ENCODE measurements around the gene SIX3. TPM values are rescaled to one million over a fixed set of nuclear protein-coding genes. Genes with fewer than 3 reads are reported as not detected.

The SIX3 gene
- total RNA-seq, 1 donor from 2014 or later, result 1.2 TPM

DNA sequence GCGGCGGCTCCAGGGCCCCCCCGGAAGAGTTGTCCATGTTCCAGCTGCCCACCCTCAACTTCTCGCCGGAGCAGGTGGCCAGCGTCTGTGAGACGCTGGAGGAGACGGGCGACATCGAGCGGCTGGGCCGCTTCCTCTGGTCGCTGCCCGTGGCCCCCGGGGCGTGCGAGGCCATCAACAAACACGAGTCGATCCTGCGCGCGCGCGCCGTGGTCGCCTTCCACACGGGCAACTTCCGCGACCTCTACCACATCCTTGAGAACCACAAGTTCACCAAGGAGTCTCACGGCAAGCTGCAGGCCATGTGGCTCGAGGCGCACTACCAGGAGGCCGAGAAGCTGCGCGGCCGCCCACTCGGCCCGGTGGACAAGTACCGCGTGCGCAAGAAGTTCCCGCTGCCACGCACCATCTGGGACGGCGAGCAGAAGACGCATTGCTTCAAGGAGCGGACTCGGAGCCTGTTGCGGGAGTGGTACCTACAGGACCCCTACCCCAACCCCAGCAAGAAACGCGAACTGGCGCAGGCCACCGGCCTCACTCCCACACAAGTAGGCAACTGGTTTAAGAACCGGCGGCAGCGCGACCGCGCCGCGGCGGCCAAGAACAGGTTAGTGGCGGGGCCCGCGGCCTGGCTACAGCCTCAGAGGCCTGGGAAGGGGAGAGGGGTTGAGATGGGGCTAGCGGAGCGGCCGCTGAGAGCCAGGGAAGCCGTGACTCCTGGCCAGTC is 965 bp downstream of the SIX3 start:
- FAIRE-seq (no peak), DNase-seq (ENCODE audit: low spot score in 2 of 2) (no peak)

DNA sequence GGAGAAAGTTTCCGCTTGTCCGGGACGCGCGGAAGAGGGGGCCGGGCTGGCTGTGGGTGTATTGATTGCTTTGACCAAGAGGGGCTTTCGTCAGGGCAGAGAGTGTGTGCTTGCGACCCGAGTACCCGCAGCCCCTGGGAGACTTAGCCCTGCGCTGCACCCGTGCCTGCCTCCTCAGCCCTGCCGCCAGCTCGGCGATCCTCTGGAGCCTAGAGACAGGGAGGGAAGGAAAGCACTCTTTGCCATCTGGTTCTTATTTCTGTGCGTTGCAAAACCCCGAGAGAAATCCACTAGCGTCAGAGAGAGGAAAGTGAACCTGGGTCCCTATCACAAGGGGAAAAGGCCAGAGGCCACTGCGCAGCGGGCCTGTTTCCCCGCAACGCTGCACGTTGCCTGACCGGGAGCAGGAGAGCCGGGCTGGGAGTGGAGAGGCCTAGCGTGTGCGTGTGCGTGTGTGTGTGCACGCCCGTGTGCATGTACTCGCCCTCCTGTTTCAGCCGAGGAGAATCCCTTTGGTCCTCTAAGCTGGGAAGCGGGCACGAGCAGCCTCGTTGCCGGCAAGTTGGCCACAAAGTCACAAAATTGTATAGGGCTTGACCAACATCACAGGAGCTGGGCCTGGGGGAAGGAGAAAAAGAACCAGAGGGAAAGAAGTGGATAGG is 1.7 kb downstream of the SIX3 start:
- DNase-seq (ENCODE audit: low spot score in 2 of 2), result no peak
- no peak for FAIRE-seq

DNA sequence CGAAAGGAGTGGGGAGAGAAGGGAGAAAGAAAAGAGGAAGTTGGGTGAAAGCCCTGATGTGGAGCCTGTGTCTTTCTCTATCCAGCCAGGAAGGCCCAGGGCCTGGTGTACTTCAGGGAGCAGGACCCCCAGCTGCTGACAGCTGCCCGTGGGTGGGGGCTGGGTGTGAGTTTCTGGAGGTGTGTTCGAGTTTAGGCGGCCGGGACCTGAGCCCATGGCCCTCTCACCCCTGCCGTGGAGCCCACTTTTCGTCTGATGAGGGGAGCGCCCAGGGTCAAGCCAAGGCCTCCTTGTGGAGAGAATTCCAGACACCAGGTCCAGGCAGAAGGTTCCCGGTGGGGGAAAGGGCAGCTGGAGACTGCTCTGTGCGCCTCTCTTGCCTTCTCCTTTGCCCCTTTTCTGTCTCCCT is 2.2 kb downstream of the SIX3 start:
- no peak for DNase-seq (ENCODE audit: low spot score in 2 of 2)
- no peak for FAIRE-seq

DNA sequence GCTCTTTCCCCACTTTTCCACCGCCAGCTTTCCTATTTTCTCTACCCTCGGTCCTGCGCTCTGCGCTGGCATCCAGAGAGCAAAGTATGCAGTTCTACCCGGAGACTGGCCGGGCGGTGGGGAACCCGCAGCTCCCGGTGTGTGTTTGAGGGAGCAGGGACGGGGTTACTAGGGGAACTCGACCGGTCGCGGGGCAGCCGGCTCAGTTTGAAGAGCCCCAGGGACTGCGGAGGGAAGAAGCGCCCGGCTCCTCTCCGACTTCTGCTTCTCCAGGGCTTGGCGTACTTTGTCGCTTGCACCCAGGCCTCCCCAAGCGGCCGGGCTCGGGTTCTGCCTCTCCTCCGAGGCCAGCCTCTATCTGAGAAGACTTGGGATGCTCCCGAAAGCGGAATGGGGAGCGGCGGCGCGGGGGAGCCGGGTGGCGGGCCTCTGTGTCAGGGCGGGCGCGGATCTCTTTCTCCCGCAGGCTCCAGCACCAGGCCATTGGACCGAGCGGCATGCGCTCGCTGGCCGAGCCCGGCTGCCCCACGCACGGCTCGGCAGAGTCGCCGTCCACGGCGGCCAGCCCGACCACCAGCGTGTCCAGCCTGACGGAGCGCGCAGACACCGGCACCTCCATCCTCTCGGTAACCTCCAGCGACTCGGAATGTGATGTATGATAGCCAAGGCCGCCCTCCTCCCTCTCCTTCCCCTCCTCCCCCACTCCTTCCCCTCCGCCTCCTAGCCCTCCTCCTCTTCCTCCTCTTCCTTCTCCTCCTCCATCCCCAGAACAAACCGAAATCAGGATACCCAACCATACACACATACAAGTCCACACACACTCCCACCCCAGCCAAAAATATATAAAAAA is 2.8 kb downstream of the SIX3 start:
- DNase-seq (ENCODE audit: low spot score in 2 of 2) (no peak), FAIRE-seq (no peak)

DNA sequence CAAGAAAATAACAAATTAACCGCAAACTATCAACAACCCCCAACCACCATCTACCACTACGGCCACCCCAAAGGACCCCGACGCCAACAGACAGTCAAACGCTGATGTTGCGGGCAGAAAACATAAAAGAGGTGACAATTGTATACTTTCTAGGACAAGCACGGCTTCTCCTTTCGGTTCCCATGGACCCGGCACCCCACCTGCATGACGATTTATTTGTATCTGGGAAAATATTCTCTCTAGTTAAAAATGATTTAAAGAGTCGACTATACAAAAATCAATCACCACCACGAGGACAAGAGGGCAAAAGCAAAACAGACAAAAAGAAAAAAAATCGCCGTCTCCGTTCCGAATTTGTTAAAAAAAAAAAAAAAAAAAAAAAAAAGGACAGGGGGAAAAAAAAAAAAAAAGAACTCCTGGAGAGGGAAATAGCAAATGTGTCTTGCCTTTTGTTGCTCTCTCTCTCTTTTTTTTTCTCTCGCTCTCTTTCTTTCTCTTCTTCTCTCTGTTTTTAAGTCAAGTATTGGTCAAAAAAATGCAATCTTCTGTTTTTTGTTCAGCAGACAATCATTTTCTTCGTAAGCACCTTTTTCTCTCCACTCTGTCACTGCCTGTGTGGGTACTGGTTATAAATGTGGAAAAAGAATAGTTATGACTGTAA is 3.6 kb downstream of the SIX3 start:
- DNase-seq (ENCODE audit: low spot score in 2 of 2) (no peak), FAIRE-seq (no peak)

DNA sequence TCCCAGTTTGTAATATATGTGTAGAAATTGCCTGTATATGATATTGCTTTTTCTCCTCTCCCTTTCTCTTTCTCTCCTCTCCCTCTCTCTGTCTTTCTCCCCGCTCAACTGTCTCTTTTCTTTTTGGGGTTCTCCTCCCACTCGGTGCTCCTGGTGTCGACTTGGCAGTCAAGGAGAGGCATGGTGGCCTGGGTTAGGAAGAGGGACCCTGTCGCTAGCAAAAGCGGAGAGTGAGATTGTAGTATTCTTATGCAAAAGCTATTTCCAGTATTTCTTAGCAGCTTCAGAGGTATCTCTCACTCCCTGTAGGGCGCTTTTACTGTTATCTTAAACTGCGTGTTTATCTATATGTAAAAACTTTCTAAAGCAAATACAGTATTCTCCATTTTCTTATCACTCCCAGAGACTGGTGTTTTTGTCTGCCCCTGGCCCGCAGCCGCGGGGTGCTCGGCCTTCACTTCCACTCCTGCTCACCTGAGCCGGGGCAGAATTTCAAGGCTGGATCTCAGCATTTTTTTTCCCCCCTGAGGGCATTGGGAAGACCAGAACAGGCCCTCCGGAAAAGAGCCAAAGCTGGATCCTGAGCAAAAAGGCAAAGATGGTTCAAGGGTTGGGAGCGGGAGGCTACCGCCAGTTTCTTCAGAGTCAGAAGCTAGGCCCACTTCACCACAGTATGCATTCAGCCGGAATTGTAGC is 4.3 kb downstream of the SIX3 start:
- DNase-seq (ENCODE audit: low spot score in 2 of 2), result no peak
- no peak for FAIRE-seq

DNA sequence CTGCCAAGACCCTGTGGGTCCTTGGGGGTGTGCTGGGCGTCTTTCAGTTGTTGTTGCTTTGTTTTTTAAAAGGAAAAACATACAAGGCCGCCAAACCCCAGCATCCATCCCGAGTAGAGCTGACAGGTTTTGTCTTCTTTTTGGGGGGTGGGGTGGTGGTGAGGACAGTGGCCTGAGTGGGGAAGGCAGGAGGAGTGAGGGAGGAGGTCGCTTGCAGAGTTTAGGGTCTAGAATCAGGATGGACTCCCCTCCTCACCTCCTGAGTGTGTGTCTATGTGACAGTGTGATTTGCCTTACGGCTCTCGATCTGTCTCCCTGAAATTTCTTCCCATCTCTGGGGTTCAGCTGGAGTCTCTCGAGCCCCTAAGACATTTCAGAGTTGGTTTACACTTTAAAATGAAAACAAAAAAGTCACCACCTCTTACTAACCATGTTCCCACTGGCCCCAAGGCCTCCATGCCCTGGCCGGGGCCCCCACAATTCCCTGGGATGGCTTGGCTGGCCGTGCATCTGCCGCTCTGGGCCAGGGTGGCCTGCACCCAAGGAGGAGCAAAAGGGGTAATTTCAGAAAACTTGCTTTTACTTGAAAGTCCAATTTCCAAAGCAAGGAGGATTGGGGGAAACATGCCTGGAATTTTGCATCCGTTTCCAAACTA is 5.0 kb downstream of the SIX3 start:
- no peak for FAIRE-seq
- no peak for DNase-seq (ENCODE audit: low spot score in 2 of 2)

DNA sequence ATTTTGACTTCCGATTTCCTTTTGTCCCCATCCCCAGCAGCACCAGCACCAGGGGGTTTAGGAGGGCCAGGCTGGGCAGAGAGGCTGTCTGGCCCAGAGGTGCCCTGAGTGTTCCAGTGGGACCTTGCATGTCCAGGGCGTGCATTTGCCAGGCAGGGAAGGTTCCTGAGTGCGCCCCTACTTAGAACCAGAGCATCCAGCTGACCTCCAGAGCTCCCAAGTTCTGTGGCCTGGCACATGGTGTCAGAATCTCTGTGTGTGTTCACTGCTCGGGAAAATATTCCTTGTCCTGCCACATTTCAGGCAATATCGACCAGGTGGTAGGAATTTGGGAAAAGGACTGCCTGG is 5.5 kb downstream of the SIX3 start:
- DNase-seq (ENCODE audit: low spot score in 2 of 2), result no peak
- no peak for FAIRE-seq

DNA sequence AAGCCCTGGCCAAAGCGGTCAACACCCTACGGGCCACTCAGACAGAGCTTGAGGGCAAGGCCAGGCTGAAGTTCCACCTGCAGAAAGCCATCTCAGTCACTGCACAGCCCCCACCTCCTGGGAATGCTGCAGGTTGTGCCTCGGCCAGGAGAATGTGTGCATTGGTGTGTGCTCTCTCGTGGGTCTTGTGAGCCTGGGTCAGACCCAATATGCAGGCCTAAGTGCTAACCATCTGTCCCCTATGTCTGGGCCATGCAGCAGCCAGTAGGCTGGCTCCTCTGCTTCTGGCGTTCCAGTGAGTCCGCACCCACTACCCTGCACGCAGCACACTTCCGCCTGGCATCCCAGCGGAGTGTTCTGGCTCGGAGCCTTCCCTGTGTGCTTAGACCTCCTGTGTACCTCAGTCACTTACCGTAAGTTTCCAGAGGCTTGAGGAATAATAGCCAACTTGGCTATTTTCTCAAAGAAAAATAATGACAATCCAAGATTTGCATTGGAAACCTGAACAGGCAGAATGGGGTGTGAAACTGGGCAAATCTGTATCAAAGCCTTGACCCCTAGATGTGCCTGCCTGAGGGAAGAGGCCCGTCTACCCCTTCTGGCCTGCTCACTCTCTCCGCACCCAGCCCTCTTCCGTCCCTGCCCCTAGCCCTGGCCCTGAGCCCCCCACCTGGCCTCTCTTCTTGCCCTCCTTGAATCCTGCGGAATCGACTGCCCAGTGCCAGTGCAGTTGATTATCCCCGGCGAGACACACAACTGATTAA is 7.2 kb downstream of the SIX3 start:
- no peak for DNase-seq (ENCODE audit: low spot score in 2 of 2)
- no peak for FAIRE-seq

DNA sequence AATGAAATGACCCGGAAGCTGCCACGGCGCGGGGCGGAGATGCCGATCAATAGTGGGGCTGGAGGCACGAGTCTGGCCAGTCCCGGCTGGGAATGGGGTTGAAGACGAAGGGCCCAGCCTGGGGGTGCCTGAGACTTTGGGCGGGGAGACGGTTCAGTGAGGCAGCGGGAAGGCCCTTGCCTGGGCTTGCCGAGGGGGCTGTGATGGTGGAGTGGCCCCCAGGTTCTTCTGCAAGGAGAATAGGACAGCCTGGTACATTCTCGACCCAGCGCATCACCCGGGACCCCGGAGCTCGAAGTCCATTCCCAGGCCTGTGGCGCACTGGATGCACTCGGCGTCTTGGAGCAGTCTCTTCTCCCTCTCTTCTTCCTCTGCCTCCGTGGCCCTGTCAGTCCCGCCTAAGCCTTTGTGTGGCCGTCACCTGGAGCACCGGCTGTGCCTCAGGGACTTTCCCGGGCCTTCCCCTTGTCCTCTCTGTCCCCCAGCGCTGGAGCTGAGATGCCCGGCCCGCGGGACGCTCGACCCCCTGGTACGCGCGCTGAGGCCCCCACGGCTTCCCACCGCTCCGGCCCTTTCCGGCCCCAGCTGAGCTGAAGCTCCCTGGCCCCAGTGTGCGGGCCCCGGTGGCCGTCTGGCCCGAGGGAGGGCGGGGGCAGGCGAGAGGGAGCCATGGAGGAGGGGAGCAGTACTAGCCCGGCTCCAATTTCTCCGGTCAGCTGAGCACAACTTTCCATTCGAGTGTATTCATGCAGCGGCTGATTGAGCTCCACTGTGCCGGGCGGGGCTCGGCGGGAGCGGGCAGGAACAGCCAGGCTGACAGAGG is 8.0 kb downstream of the SIX3 start:
- FAIRE-seq (no peak), DNase-seq (ENCODE audit: low spot score in 2 of 2) (peak in 1 of 2 donors; percentile 52)

DNA sequence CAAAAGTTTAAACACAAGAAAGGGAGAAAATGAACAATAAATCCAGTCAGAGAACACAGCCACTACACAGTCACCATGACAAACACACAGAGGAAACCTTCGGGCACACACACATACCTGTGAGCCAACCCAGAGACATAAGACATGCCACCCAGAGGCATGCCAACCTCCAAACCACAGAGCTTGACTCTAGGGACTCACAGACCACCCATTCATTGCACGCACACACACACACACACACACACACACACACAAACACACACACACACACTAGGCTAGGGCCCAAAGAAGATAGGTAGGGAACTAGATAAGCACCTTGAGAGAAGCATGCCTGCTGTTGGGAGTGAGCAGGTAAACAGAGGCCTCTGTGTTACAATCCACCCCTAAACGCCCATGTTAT is 9.1 kb downstream of the SIX3 start:
- DNase-seq (ENCODE audit: low spot score in 2 of 2), result no peak
- no peak for FAIRE-seq

DNA sequence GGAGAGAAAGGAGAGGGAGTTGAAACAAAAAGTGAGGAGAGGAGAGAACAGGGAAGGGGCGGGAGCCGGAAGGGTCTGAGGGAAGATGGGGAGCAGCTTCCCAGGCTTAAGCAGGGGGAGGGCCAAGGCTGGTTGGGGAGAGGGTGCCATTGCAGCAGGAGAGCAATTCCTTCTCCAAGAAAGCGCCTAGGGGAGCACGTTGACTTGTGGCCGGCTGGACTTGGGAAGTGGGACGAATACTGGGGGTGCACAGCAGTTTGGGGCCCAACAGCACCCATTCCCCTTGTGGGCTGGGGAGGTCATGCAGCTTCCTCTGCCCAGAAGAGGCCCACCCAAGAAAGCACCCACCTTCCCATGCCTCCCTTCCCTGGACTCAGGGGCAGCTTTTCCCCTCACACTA is 9.6 kb downstream of the SIX3 start:
- DNase-seq (ENCODE audit: low spot score in 2 of 2), result no peak
- no peak for FAIRE-seq

DNA sequence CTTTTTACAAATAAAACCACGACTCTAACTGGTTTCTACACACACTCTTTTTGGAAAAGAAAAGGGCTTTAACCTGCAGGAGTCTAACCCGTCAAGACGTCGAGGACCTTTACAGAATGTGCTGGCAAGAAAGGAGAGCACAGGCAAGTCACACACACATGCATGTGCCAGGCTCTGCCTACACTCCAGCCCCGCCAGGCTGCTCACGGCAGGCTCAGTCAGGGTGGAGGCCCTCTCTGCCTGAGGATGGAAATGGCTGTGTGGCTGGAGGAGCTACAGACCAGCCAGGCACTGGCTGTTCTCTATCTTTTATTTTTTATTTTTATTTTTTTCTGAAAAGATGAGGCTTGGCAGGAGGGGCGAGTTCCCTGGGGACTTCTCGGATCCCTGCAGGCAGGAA is 10.2 kb downstream of the SIX3 start:
- no peak for FAIRE-seq
- DNase-seq (ENCODE audit: low spot score in 2 of 2), result no peak

DNA sequence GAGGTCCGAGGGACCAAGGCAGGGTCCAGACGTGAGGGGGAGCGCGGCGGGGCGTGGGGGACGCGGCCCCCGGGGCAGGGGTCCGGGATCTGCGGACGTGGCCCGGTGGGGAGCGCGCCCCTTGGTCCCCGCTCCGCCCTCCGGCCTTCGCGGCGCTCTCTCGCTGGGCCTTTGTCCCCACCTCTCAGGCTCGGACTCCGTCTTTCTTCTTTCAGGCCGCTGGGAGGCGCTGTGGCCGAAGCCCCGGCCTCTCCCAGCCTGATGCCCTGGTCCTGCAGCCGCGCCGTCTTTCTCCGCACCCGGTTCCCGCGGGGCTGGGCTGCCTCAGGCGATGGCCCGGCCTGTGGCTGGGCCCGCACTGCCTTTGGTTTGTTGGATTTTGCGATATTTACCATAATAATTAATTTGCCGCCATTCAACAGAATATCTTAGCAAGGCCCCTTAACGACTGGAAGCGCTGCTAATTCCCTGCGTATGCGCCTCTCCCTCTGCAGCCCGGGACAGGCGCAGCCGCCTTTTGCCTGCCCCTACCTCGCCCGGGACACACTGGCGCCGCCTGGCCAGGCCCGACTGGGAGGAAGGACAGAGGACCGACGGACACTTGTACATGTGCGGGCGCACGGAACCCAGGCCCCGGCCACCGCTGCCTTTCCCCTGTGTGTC is 10.8 kb downstream of the SIX3 start:
- FAIRE-seq, result no peak
- DNase-seq (ENCODE audit: low spot score in 2 of 2), result peak in 1 of 2 donors; percentile 68

DNA sequence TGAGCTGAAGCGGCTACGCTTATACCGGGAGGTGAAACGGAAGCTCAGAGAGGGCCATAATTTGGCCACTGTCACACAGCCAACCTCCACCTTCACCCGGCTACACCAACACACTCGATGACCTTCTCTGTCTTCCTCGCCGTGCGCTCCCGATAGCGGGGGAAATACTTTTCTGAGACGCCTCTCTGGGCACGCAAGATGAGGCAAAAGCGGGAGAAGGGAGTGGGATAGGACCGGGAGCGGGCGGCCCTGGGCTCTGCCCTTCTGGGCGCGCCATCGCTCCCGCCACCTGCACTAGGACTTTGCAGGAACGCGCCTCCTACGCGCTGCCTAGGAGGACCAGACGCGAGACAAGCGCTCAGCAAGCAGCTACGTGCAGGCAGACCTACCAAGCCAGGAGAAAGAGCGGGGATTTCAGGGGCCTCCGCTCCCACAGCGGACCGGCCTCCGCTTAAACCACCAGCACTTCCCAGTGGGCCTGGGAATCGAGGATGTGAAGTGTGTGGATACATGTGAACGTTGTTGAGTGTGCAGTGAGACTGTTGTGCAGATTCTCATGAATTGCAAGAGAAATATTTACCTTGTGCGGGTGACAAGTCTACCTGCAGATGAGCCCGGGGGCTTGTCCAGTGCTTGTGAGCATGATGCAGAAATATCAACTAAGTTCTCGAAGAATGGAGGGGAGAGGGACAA is 11.4 kb downstream of the SIX3 start:
- DNase-seq (ENCODE audit: low spot score in 2 of 2) (no peak), FAIRE-seq (no peak)

DNA sequence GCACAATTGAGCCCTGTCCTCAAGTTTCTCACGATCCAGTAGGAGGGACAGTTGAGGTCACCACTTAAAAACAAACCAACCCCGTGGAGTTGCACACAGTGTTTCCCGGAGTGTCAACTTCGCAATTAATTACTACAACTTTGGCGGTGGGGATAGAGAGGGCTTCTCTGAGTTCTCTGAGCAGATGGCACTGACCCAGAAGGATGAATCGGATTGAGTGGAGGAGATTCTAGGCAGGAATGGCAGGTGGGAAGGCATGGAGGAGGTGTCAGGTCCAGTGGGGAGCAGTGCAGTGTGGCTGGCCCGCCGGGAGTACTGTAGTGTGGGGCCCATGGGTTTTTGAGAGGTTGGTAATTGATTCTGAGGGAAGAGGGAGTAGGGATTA is 12.0 kb downstream of the SIX3 start:
- no peak for FAIRE-seq
- no peak for DNase-seq (ENCODE audit: low spot score in 2 of 2)

DNA sequence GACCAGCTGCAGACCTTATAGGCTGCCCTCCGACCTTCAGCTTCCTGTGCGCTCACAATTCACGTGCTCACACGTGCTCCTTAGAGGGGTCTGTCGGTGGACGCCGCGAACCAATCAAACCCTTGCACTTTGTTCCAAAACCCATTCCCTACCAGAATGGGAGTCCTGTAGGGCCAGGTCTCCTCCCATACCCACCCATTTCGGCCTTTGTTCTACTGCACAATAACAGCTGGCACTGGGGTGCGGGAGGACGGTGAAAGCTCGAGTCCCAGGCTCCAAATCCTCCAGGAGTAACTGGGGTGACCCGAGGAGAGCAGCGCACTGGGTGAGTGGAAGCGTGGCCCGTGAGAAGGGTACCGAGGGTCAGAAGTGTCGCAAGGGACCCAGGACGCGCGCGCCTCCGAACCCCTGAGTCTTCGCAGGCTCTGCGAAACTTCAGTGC is 13.0 kb downstream of the SIX3 start:
- no peak for DNase-seq (ENCODE audit: low spot score in 2 of 2)
- no peak for FAIRE-seq

All from frontal cortex (tissue), 4 donors.